HG03558 (cell line): ENCODE data around the gene GPR156.
"Not testable (repeated sequence)": the region's sequence is repeated elsewhere in the genome, so short reads cannot be mapped to it uniquely, and the experiment has no call there.

Experiments
- ATAC-seq: cut with Tn5 transposase; IDR thresholded peaks from one replicate; pipeline ENCODE4 v1.9.1; 2021; ENCODE audit warnings: moderate number of reproducible peaks; ENCODE audit not compliant: unreplicated experiment; ENCODE audit errors: extremely low read depth

The GPR156 gene

GRCh38 chr3:120284747-120285507 is at the start of gene GPR156:
Gene GPR156, minus strand, starts transcription at chr3:120285222. Its CDS starts 41,124 bp downstream, at chr3:120244098.
- no peak for ATAC-seq

- ATAC-seq = no peak
These were observed 47.6 kb upstream of the GPR156 start for GRCh38 chr3:120332646-120333045.

GRCh38 chr3:120331076-120331475 is 46.1 kb upstream of the GPR156 start:
- no peak for ATAC-seq

- ATAC-seq = no peak
These were observed 41.8 kb upstream of the GPR156 start for GRCh38 chr3:120326784-120327183.

- no peak for ATAC-seq
These were observed 39.2 kb upstream of the GPR156 start for GRCh38 chr3:120324190-120324589.

GRCh38 chr3:120323761-120324160 is 38.7 kb upstream of the GPR156 start:
- ATAC-seq = not testable (repeated sequence)

GRCh38 chr3:120311863-120312794 is 27.1 kb upstream of the GPR156 start:
- no peak for ATAC-seq

- ATAC-seq = no peak
These were observed 21.8 kb upstream of the GPR156 start for GRCh38 chr3:120306519-120307455.

- ATAC-seq = no peak
These were observed 19.6 kb upstream of the GPR156 start for GRCh38 chr3:120304616-120305015.

- ATAC-seq = no peak
These were observed 17.3 kb upstream of the GPR156 start for GRCh38 chr3:120302361-120302760.

- no peak for ATAC-seq
These were observed 15.9 kb upstream of the GPR156 start for GRCh38 chr3:120300971-120301370.

GRCh38 chr3:120299403-120299802 is 14.4 kb upstream of the GPR156 start:
- ATAC-seq = no peak

GRCh38 chr3:120298996-120299395 is 14.0 kb upstream of the GPR156 start:
- no peak for ATAC-seq

GRCh38 chr3:120291552-120291951 is 6.5 kb upstream of the GPR156 start:
- ATAC-seq = not testable (repeated sequence)

- ATAC-seq = no peak
These were observed 4.6 kb upstream of the GPR156 start for GRCh38 chr3:120289636-120290035.

- ATAC-seq = no peak
These were observed 1.4 kb upstream of the GPR156 start for GRCh38 chr3:120286465-120286864.

GRCh38 chr3:120285508-120285841 is 453 bp upstream of the GPR156 start:
- ATAC-seq = no peak

GRCh38 chr3:120281261-120281660 is 3.8 kb downstream of the GPR156 start:
- ATAC-seq = no peak

- no peak for ATAC-seq
These were observed 4.5 kb downstream of the GPR156 start for GRCh38 chr3:120280566-120280965.

- no peak for ATAC-seq
These were observed 5.0 kb downstream of the GPR156 start for GRCh38 chr3:120280026-120280425.
